HG03432 (cell line): ENCODE measurements around the gene PXDN.

Source experiments
- ATAC-seq: cut with Tn5 transposase; IDR thresholded peaks from one replicate; pipeline ENCODE4 v1.9.1; 2021; ENCODE audit warnings: mild to moderate bottlenecking, moderate library complexity; ENCODE audit not compliant: unreplicated experiment

Gene PXDN

GRCh38 chr2:1670636-1671035, 73.7 kb downstream of the PXDN start:
- ATAC-seq: no peak

- ATAC-seq: no peak
Measured at GRCh38 chr2:1665761-1666505, 78.4 kb downstream of the PXDN start.

- no peak for ATAC-seq
Measured at GRCh38 chr2:1664698-1665097, 79.6 kb downstream of the PXDN start.

DNA sequence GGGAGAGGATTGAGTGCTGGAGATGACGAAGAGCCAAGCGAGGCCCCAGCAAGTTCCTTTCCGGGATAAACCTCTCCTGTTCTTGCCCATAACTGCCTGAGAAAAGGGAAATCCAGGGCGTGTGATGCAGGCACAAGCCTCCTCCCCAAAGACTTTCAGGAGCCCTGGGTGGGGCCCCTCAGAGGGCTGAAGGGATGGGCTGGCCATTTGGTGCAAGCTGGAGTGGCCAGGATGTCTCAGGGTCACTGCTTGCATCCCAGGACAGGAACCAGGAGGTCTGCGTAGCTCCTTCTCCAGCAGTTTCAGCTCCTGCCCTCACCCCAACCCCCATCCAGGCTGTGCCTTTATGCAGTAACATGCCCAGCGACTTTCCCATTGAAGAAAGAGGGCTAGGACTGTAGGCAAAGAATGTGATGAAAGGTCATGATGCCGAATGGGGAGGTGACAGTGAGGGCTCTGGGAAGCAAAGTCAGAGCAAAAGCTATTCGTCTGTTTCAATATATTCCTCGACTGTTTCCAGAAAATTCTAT, 80.2 kb downstream of the PXDN start:
- ATAC-seq: no peak

DNA sequence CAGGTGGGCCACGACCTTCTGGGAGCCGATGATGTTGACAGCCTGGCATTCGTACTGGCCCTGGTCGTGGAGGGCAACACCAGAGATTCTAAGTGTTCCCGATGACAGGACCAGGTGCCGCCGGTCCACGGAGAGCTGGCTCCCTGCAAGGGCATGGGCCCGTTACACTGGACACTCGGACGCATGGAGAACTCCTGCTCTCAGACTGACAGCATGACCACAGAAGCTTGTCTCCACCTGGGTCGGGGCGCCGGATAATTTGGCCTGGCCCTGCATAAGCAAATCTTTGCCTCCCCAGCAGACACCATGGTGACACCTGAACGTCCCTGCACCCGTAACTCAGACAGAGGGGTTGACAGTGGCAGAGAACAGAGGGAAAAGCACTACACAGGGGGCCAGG, 80.7 kb downstream of the PXDN start:
- ATAC-seq: no peak

- no peak for ATAC-seq
Measured at GRCh38 chr2:1662606-1663180, 81.6 kb downstream of the PXDN start.

- ATAC-seq: no peak
Measured at GRCh38 chr2:1661891-1662605, 82.3 kb downstream of the PXDN start.

- ATAC-seq: no peak
Measured at GRCh38 chr2:1660656-1661640, 83.4 kb downstream of the PXDN start.

DNA sequence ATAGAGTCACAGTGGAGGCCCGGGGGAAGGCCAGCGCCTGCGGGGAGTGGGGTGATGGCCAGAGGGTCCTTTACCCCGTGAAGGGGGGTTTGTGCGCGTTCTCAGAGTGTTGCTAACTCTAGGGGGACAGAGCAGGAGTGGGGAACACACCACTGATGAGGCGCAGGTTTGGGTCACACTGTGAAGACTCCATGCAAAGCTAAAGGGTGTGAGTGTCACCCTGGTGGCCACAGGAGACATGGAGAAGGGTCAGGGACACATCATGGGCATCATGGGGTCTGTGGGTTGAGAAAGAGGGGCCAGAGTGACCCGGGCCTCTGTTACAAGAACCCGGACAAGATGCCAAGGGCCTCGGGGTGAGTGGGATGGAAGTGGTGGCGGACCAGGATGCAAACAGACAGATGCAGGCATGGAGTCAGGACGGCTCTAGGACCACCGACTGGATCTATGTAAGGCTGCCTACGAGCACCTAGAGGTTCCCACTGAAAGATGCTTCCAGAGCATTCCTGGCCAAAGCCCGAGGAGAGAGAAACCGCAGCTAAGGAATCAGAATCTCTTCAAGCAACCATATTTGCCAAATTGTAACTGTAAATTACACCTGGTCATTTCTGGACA, 84.3 kb downstream of the PXDN start:
- no peak for ATAC-seq

GRCh38 chr2:1658394-1659151, 85.7 kb downstream of the PXDN start:
- ATAC-seq: no peak

- ATAC-seq: no peak
Measured at GRCh38 chr2:1656961-1657841, 87.1 kb downstream of the PXDN start.

GRCh38 chr2:1656326-1656960, 87.9 kb downstream of the PXDN start:
- no peak for ATAC-seq

DNA sequence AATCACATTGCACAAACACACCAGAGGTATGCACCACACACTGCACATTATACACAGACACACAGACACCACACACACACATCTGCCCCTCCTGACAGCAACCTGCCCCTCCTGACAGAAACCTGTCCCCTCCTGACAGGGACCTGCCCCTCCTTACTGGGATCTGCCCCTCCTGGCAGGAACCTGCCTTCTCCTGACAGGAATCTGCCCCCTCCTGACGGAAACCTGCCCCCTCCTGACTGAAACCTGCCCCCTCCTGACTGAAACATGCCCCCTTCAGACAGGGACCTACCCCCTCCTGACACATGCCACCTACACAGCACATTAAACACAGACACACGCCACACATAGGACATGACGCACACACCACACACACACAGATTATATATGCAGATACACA, 88.9 kb downstream of the PXDN start:
- no peak for ATAC-seq

DNA sequence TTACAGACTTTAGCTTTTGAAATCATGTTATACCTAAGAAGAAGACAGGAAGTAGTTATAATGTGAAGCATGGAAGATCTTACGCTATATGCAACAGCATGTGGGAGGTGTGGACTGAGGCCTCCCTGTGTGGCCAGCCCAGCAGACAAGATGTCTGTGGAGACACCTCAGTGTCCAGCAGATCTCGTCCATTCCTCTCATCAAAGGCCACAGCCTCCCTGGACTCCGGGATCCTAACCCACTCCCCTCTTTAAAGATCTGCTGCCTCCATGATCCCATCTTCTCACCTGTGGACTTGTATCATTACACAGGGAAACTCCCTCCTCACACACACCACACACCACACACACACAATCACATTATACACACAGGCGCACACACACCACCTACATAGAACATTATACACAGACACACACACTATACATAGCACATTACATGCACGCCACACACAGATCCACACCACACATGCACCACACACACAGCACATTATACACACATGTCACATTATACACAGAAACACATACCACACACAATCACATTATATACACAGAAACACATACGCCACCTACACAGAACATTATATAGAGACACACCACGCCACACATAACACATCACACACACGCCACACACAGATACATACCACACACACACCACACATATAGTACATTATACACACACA, 89.5 kb downstream of the PXDN start:
- ATAC-seq: no peak

GRCh38 chr2:1653956-1654695, 90.2 kb downstream of the PXDN start:
- no peak for ATAC-seq

DNA sequence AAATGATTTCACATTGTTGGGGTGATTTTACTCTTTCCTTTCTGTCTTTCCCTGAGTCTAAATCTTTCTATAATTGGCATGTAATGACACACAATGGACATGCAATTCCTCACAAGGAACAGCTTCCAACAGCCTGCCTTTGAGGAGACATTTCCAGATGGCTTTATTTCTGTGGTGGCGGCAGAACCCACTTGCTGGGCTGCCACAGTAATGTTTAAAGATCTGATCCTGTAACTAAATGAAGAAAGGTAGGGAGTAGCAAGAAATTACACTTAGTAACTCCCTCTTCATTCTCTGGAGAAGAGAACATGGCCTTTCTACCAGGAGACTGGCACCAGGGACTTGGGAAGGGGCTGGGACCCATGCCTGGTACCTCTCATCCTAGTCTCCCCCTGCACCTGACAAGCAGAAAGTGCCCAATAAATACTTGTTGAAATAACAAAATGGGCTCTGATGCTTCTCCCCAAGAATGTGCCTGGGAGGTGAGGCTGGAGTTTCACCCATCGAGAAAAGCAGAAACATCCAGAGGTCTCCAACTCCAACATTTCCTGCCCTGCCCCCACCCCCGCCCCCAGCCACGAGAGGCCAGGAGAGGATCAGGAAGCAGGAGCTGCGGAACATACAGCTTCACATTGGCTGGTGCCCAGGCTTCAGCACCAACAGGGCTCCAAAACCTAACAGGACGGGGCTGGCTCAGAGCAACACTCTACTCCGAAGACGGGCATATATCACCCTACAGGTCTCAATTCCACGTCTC, 92.1 kb downstream of the PXDN start:
- ATAC-seq: no peak
